Tibial artery (tissue), 4 donors: Measurements from ENCODE around the gene ZMYND12.

ENCODE experiments used
- DNase-seq, 2 donors: peaks; one replicate each; pipeline ENCODE4 v3.0.0-alpha.2; 2019
- H3K27ac ChIP-seq, 2 donors: fragments of 200-600 bp; sonication (generic) in 1 of 2; 1 replicate in 1 of 2; 2 replicates in 1 of 2; pipeline ENCODE4 v1.5.1; 2018 to 2019; ENCODE audit warnings: mild to moderate bottlenecking in 1 of 2
- H3K27me3 ChIP-seq, 2 donors: fragments of 200-600 bp; sonication (generic) in 1 of 2; one replicate each; pipeline versions ENCODE4 v1.5.1 to v1.6.0; 2016 to 2019
- H3K36me3 ChIP-seq, 3 donors: fragments of 200-600 bp; sonication (generic) in 2 of 3; one replicate each; pipeline ENCODE4 v1.5.1; 2016 to 2019; ENCODE audit warnings: mild to moderate bottlenecking in 2 of 3
- H3K4me1 ChIP-seq, 4 donors: fragments of 200-600 bp; sonication (generic) in 2 of 4; 1 replicate in 3 of 4; 2 replicates in 1 of 4; pipeline ENCODE4 v1.5.1; 2016 to 2019
- H3K4me3 ChIP-seq, 2 donors: fragments of 200-600 bp; sonication (generic) in 1 of 2; 1 replicate in 1 of 2; 2 replicates in 1 of 2; pipeline ENCODE4 v1.5.1; 2018 to 2019; ENCODE audit warnings: mild to moderate bottlenecking in 2 of 2
- H3K9me3 ChIP-seq, 3 donors: fragments of 200-600 bp; sonication (generic) in 1 of 3; one replicate each; pipeline ENCODE4 v1.5.1; 2016 to 2019
- intact Hi-C: fragments of 100-400 bp; cut with DNase I; formaldehyde crosslinking; loops from one replicate; pipeline ENCODE4 v1.15.0; 2023; ENCODE audit warnings: low total_unique reads
- TF ChIP-seq, protein P1 (sequence below), 2 experiments: fragments of 200-600 bp in 1 of 2; fragments of 450-650 bp in 1 of 2; IDR thresholded peaks; one replicate each; pipeline ENCODE4 v1.5.1; 2017 to 2019; ENCODE audit warnings: antibody characterized with exemption in 2 of 2, mild to moderate bottlenecking in 1 of 2, moderate library complexity in 1 of 2

ZMYND12 gene

DNA sequence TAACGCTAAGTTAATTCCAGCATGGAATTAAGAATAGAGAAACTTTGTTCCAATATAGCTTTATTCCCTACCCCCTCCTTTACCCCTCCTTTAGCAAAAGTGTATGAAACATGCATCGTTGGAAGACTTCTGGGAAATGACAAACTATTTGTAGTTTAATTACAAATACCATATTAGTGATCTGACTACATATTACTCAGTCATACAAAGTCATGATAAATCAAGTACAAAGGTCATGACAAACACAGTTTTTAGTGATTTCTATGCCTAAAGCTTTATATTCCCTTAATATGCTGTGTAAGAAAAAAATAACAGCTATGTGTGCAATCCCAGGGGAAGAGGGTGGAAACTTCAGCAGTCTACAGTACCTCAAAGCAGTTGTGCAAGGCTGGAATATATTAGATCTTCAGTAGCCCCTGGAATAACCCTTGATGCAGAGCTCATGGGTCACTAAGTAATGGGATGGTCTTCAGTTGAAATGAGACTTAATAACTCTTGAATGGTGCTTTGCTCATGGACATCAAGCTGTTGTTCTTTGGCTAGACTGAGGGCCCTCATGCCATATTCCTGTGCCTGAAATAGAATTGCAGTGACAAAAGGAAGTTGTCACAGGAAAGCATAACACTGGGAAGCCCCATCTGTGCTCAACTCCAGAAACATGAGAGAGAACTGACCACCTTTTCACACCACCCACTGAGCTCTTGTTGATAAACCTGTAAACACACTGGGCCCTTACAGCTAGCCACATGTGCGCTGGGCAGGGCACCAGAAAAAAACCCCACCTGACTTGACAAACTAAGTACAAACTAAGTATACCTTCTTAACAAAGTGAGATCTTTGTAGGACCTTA lies 25.3 kb downstream of the ZMYND12 start:
- Histone ChIP-seq H3K27me3 (no peaks in the 10 kb centered on the region), H3K4me1 (no peaks in the 10 kb centered on the region), H3K9me3 (no peaks in the 10 kb centered on the region), H3K27ac (no peak overlapping the region), H3K4me3 (no peak overlapping the region), H3K36me3 (no peaks in the 10 kb centered on the region)
- no peak for DNase-seq
- intact Hi-C loops = no loop called here
- TF ChIP-seq, protein P1, sequence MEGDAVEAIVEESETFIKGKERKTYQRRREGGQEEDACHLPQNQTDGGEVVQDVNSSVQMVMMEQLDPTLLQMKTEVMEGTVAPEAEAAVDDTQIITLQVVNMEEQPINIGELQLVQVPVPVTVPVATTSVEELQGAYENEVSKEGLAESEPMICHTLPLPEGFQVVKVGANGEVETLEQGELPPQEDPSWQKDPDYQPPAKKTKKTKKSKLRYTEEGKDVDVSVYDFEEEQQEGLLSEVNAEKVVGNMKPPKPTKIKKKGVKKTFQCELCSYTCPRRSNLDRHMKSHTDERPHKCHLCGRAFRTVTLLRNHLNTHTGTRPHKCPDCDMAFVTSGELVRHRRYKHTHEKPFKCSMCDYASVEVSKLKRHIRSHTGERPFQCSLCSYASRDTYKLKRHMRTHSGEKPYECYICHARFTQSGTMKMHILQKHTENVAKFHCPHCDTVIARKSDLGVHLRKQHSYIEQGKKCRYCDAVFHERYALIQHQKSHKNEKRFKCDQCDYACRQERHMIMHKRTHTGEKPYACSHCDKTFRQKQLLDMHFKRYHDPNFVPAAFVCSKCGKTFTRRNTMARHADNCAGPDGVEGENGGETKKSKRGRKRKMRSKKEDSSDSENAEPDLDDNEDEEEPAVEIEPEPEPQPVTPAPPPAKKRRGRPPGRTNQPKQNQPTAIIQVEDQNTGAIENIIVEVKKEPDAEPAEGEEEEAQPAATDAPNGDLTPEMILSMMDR (IDR thresholded peaks at IDR 0.05) = no peak

DNA sequence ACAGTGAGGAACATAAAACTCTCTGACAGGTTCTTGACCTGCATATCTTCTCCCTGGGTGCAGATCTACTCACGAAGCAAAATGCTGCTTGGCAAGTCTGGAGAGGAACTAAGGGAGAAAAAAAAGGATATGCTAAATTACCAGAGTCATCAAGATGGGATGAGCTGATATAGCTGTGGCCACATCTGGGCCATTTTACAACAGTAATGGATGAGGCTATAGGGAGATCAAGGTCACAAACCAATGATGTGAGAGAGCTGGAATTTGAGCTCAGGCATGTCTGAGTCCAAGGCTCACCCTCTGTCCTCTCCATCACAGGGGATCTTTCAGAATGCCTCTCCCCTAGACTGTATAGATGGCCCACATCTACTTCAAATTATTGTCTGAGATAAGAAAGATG lies 26.2 kb downstream of the ZMYND12 start:
- intact Hi-C loops = no loop called here

DNA sequence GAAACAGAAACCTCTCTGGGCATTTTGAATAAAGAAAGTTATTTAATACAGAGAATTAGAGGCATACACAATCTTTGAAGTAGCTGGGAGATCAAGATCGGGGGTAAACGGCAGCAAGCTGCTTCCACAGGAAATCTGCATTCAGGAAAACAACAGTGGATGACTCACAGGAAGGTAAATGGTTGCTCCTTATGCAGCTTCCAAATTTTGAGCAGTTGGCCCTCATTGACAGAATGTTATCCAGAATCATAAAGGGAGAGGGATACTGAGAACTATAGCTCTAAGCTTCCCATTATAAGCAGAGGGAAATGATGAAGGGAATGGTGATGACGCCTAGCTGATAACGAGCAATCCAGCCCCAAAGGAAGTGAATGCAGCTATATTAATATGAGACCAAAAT lies 28.6 kb downstream of the ZMYND12 start:
- H3K27me3 ChIP-seq = peaks cover 0 to 2% of the 10 kb centered on the region in 2 donors
- intact Hi-C loops = no loop called here
- no peak overlapping the region for H3K4me3 ChIP-seq
- H3K4me1 ChIP-seq = no peaks in the 10 kb centered on the region
- H3K36me3 ChIP-seq = no peaks in the 10 kb centered on the region
- TF ChIP-seq, protein P1 (IDR thresholded peaks at IDR 0.05) = no peak
- H3K27ac ChIP-seq = no peak overlapping the region
- H3K9me3 ChIP-seq = no peaks in the 10 kb centered on the region
- DNase-seq = no peak

More for the DNA sequence above, 26.2 kb downstream of the ZMYND12 start:
- no peak for DNase-seq
- Histone ChIP-seq H3K27me3 (no peaks in the 10 kb centered on the region), H3K36me3 (no peaks in the 10 kb centered on the region), H3K27ac (no peak overlapping the region), H3K4me1 (no peaks in the 10 kb centered on the region), H3K4me3 (no peak overlapping the region), H3K9me3 (no peaks in the 10 kb centered on the region)
- TF ChIP-seq, protein P1 (IDR thresholded peaks at IDR 0.05) = no peak

DNA sequence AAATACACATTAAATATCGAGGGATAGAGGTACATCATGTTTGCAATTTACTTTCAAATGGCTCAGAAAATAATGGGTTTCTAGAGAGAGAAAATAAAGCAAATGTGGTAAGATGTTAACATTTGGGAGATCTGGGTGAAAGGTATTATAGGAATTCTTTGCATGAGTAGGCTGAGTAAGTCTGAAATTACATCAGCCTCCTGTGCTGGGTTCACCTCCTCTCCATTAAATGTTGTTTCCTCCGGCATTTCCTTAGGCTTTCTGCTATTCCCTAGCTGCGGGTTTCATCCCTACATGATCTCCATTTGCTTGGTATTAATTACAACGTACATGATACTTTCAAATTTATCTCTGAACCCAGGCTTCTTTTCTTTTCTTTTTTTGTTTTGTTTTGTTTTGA lies 31.6 kb downstream of the ZMYND12 start:
- H3K27me3 ChIP-seq = peaks cover 0 to 17% of the 10 kb centered on the region in 2 donors
- intact Hi-C loops = no loop called here
- no peaks in the 10 kb centered on the region for H3K9me3 ChIP-seq
- H3K4me3 ChIP-seq = no peak overlapping the region
- no peaks in the 10 kb centered on the region for H3K4me1 ChIP-seq
- no peak overlapping the region for H3K27ac ChIP-seq
- no peak for DNase-seq
- TF ChIP-seq, protein P1 (IDR thresholded peaks at IDR 0.05) = no peak
- no peaks in the 10 kb centered on the region for H3K36me3 ChIP-seq

DNA sequence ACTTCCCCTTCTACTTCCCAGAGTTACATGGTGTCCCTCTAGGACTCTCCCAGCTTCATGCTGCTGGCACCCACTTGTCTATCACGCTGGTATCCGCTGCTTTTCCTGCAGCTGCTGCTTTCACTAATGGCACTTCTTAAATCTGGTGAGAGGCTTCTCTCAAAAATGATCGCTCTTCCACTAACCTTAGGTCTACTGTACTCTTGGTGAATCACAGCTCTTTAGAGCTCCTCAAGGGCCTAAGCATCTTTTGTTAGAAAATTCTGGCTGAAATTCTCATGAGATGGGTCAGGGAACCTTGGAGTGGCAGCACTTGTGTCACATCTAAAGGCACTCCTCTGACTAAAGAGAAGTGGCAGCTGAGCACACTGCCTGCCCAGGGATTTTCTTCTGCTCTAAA lies 32.1 kb downstream of the ZMYND12 start:
- no peak for DNase-seq
- H3K27me3 ChIP-seq = peaks cover 0 to 17% of the 10 kb centered on the region in 2 donors
- intact Hi-C loops = no loop called here
- no peaks in the 10 kb centered on the region for H3K9me3 ChIP-seq
- no peak overlapping the region for H3K27ac ChIP-seq
- no peaks in the 10 kb centered on the region for H3K4me1 ChIP-seq
- TF ChIP-seq, protein P1 (IDR thresholded peaks at IDR 0.05) = no peak
- H3K4me3 ChIP-seq = no peak overlapping the region
- H3K36me3 ChIP-seq = no peaks in the 10 kb centered on the region
